Stomach (tissue), 9 donors: Measurements from ENCODE around the gene HPD. TPM values are rescaled to one million over a fixed set of nuclear protein-coding genes. Genes with fewer than 3 reads are reported as not detected.
A peak's percentile ranks its signal among the peaks of the same experiment; 100 is the strongest.

Source experiments
- DNase-seq, 2 donors: peaks; one replicate each; pipeline versions ENCODE4 v3.0.0 to v3.0.0-alpha.2; 2013 to 2019
- H3K27ac ChIP-seq, 5 donors: fragments of 200-600 bp in 4 of 5; sonication (generic) in 4 of 5; one replicate each; pipeline ENCODE4 v1.5.1; 2013 to 2019; ENCODE audit warnings: mild to moderate bottlenecking in 1 of 5, moderate library complexity in 1 of 5
- H3K27me3 ChIP-seq, 3 donors: fragments of 200-600 bp; sonication (generic); one replicate each; pipeline ENCODE4 v1.5.1; 2017 to 2019; ENCODE audit warnings: mixed run types in 1 of 3
- H3K36me3 ChIP-seq, 4 donors: fragments of 200-600 bp; sonication (generic); 1 replicate in 3 of 4; 2 replicates in 1 of 4; pipeline ENCODE4 v1.5.1; 2016 to 2019
- H3K4me1 ChIP-seq, 4 donors: fragments of 200-600 bp; sonication (generic); one replicate each; pipeline ENCODE4 v1.5.1; 2016 to 2019
- H3K4me3 ChIP-seq, 4 donors: fragments of 200-600 bp; sonication (generic) in 3 of 4; one replicate each; pipeline ENCODE4 v1.5.1; 2016 to 2019; ENCODE audit warnings: mild to moderate bottlenecking in 1 of 4
- H3K9me3 ChIP-seq, 4 donors: fragments of 200-600 bp; sonication (generic); one replicate each; pipeline ENCODE4 v1.5.1; 2016 to 2019
- EP300 ChIP-seq: sonication (generic); formaldehyde crosslinking; IDR thresholded peaks from one replicate; pipeline ENCODE4 v1.6.1; 2017; ENCODE audit warnings: antibody characterized with exemption
- POLR2A ChIP-seq, 4 donors: fragments of 450-650 bp; IDR thresholded peaks; one replicate each; pipeline ENCODE4 v1.6.1; 2016; ENCODE audit warnings: antibody characterized with exemption in 4 of 4, control low read depth in 2 of 4, mild to moderate bottlenecking in 1 of 4, moderate library complexity in 1 of 4
- POLR2AphosphoS5 ChIP-seq, 3 donors: sonication (generic); formaldehyde crosslinking; IDR thresholded peaks; one replicate each; pipeline ENCODE4 v1.6.1; 2016; ENCODE audit warnings: antibody characterized with exemption in 3 of 3
- WGBS, 5 donors: extraction: QIAGEN DNeasy Blood & Tissue Kit in 3 of 5; methylation state at CpG; one replicate each; pipeline versions ENCODE4 v1.1.5 to v1.1.7; 2013 to 2018; 5-methylcytosine and 5-hydroxymethylcytosine counted together
- intact Hi-C: fragments of 100-400 bp; cut with DNase I; formaldehyde crosslinking; loops from one replicate; pipeline ENCODE4 v1.15.1; 2023; ENCODE audit warnings: low total_unique reads
- polyA plus RNA-seq, 3 donors: library from polyadenylated mRNA; stranded (reverse); fragments of 200-250 nt; gene quantifications; one replicate each; pipeline ENCODE4 v1.2.3, GENCODE V29; 2013
- total RNA-seq, 5 donors: library from RNA; depleted of rRNA; stranded (reverse); fragments of >200 nt; gene quantifications; one replicate each; pipeline versions ENCODE4 v1.1.0 to v1.2.3, GENCODE V29; 2014 to 2016
- TF ChIP-seq, protein P1 (sequence below), 7 experiments: fragments of 450-650 bp in 4 of 7; fragments of 200-600 bp in 3 of 7; sonication (generic) in 3 of 7; IDR thresholded peaks; one replicate each; pipeline ENCODE4 v1.5.1; 2016 to 2019; ENCODE audit warnings: antibody characterized with exemption in 7 of 7, control low read depth in 2 of 7, mild to moderate bottlenecking in 1 of 7
- donor health status: healthy with polysubstance abuse.
- donor health status: Bipolar disorder and iron deficiency.
- donor health status: healthy.

HPD gene
- total and polyA plus RNA-seq, 8 donors = 0.40 to 3.1 (median 0.73) TPM; not detected in 5

DNA sequence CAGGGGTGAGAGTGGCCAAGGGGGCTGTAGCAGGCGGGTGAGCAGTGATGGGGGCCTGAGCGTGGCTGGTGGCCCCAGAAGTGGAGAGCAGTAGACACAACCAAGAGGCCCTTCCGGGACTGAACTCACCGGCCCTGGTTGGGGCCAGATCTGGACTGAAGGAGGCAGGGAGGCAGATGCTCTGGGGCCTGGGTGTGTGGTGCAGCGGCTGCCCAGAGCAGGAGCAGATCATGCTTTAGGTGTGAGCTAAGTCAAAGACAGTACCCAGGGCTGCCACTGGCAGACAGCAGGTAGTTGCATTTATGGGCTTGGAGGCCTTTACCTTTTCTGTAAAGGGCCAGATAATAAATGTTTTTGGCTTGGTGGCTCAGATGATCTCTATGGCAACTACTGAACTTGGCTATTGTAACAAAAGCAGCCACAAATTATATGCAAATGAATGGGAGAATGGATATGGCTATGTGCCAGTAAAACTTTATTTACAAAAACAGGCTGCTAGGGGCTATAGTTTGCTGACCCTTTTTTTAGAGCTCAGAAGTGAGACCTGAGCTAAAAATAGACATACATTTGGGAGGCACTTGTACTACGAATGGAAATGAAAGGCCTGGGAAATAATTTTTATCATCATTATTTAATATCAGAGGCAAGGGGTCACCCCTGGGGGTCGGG is 29.3 kb downstream of the HPD start:
- Histone ChIP-seq H3K36me3 (peaks cover 49 to 85% (median 84%) of the 10 kb centered on the region in 4 donors), H3K27ac (peak overlapping the region in 2 of 5 donors; percentile 20 to 30), H3K27me3 (no peaks in the 10 kb centered on the region), H3K4me1 (peaks cover 0 to 17% (median 2%) of the 10 kb centered on the region in 4 donors), H3K9me3 (no peaks in the 10 kb centered on the region), H3K4me3 (no peak overlapping the region)
- intact Hi-C loops = no loop called here
- DNase-seq = no peak
- 71 to 85% (median 81%) methylated on average over 6 to 7 of the region's 7 CpGs for WGBS, 5 donors
- TF ChIP-seq, protein P1, sequence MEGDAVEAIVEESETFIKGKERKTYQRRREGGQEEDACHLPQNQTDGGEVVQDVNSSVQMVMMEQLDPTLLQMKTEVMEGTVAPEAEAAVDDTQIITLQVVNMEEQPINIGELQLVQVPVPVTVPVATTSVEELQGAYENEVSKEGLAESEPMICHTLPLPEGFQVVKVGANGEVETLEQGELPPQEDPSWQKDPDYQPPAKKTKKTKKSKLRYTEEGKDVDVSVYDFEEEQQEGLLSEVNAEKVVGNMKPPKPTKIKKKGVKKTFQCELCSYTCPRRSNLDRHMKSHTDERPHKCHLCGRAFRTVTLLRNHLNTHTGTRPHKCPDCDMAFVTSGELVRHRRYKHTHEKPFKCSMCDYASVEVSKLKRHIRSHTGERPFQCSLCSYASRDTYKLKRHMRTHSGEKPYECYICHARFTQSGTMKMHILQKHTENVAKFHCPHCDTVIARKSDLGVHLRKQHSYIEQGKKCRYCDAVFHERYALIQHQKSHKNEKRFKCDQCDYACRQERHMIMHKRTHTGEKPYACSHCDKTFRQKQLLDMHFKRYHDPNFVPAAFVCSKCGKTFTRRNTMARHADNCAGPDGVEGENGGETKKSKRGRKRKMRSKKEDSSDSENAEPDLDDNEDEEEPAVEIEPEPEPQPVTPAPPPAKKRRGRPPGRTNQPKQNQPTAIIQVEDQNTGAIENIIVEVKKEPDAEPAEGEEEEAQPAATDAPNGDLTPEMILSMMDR (IDR thresholded peaks at IDR 0.05) = no peak
- no peak for TF ChIP-seq EP300
- TF ChIP-seq POLR2AphosphoS5 (IDR thresholded peaks at IDR 0.05) = no peak
- TF ChIP-seq POLR2A (IDR thresholded peaks at IDR 0.05) = no peak

DNA sequence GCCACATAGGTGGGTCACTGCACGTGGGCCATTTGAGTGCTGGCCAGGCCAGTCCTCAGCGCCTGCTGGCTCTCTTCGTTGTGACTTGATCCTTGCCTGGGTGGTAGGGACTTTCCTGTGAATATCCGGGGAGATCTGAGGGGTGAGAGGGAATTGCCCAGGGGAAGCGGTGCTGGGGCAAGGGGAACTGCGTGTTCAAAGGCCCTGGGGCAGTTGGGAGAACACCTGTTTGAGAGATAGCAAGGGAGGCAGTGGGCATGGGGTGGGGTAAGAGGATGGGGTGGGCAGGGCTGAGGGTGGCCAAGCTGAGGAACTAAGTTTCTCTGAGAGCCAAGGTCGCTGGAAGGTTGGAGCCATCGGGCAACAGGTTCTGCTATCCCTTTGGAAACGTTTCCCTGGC is 29.8 kb downstream of the HPD start:
- no peak overlapping the region for H3K4me3 ChIP-seq
- no peak for DNase-seq
- peaks cover 0 to 17% (median 2%) of the 10 kb centered on the region in 4 donors for H3K4me1 ChIP-seq
- H3K36me3 ChIP-seq = peaks cover 54 to 91% (median 89%) of the 10 kb centered on the region in 4 donors
- WGBS, 5 donors = 80 to 86% (median 84%) methylated on average over 9 of the region's 9 CpGs
- no peaks in the 10 kb centered on the region for H3K27me3 ChIP-seq
- TF ChIP-seq, protein P1 (IDR thresholded peaks at IDR 0.05) = no peak
- TF ChIP-seq POLR2AphosphoS5 (IDR thresholded peaks at IDR 0.05) = no peak
- no peak for TF ChIP-seq POLR2A (IDR thresholded peaks at IDR 0.05)
- no peak for TF ChIP-seq EP300
- H3K27ac ChIP-seq = peak overlapping the region in 2 of 5 donors; percentile 20 to 30
- intact Hi-C loops = no loop called here
- H3K9me3 ChIP-seq = no peaks in the 10 kb centered on the region

DNA sequence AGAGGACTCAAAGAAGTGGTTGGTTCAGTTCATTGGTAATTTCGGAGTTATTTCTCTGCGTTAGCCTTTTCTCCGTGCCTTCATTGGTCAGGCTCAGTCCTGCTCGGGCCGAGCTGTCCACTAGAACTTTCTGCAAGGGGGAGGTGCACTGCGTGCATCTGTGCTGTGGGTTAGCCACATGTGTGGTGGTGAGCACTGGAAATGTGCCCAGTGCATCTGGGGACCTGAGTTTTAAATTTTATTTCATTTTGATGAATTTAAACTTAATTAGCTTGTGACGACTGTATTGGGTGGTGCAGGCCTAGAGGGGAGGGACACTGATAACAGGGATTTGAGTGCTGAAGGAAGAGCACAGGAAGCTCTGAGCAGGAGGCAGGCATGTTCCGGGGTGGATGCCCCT is 30.4 kb downstream of the HPD start:
- WGBS, 5 donors = 91 to 96% (median 93%) methylated on average over 8 of the region's 8 CpGs
- peaks cover 0 to 17% (median 2%) of the 10 kb centered on the region in 4 donors for H3K4me1 ChIP-seq
- peak overlapping the region in 1 of 5 donors; percentile 30 for H3K27ac ChIP-seq
- peaks cover 59 to 96% (median 95%) of the 10 kb centered on the region in 4 donors for H3K36me3 ChIP-seq
- TF ChIP-seq, protein P1 (IDR thresholded peaks at IDR 0.05) = no peak
- TF ChIP-seq POLR2A (IDR thresholded peaks at IDR 0.05) = no peak
- no peak for TF ChIP-seq POLR2AphosphoS5 (IDR thresholded peaks at IDR 0.05)
- no peak for TF ChIP-seq EP300
- no peaks in the 10 kb centered on the region for H3K27me3 ChIP-seq
- no peak for DNase-seq
- intact Hi-C loops = no loop called here
- H3K4me3 ChIP-seq = no peak overlapping the region
- H3K9me3 ChIP-seq = no peaks in the 10 kb centered on the region

DNA sequence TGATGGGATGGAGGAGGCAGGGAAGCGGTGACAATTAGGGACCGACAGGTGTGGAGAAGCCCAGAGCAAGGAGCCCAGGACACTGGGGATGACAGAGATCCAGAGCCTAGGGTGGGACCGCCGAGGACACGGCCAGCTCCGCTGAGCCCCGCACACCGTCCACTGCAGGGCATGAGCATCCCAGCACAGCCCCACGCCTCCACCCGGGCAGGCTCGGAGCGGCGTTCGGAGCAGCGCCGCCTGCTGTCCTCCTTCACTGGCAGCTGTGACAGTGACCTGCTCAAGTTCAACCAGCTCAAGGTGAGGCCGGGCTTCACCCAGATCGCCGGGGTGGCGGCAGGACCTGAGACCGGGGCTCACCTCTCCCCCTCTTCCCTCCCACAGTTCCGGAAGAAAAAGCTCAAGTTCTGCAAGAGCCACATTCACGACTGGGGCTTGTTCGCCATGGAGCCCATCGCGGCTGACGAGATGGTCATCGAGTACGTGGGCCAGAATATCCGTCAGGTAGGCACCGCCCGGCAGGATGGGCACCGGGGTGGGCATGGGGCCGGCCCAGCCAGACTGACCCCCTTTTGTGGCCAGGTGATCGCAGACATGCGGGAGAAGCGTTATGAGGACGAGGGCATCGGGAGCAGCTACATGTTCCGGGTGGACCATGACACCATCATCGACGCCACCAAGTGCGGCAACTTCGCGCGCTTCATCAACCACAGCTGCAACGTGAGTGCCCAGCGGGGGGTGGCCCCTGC is 31.1 kb downstream of the HPD start:
- intact Hi-C loops = no loop called here
- 89 to 95% (median 94%) methylated on average over 38 to 48 of the region's 48 CpGs for WGBS, 5 donors
- H3K9me3 ChIP-seq = no peaks in the 10 kb centered on the region
- DNase-seq = no peak
- TF ChIP-seq POLR2AphosphoS5 (IDR thresholded peaks at IDR 0.05) (no peak), POLR2A (IDR thresholded peaks at IDR 0.05) (no peak), EP300 (no peak)
- TF ChIP-seq, protein P1 (IDR thresholded peaks at IDR 0.05) = no peak
- peaks cover 0 to 17% (median 2%) of the 10 kb centered on the region in 4 donors for H3K4me1 ChIP-seq
- H3K4me3 ChIP-seq = no peak overlapping the region
- H3K27me3 ChIP-seq = no peaks in the 10 kb centered on the region
- H3K36me3 ChIP-seq = peaks cover 66 to 100% (median 99%) of the 10 kb centered on the region in 4 donors
- no peak overlapping the region for H3K27ac ChIP-seq
